CD14-positive monocyte (primary cell): ENCODE data around the gene CTNNA3. TPM values are rescaled to one million over a fixed set of nuclear protein-coding genes. Genes with fewer than 3 reads are reported as not detected.

ENCODE experiments used
- DNase-seq, 3 donors: peaks; one replicate each; pipeline ENCODE4 v3.0.0-alpha.2; 2011 to 2022
- H2AFZ ChIP-seq: 2 replicates; pipeline ENCODE4 v1.6.0; 2012; ENCODE audit warnings: mild to moderate bottlenecking, low read depth, low read length, inconsistent platforms; ENCODE audit not compliant: insufficient read depth, poor library complexity, severe bottlenecking
- H3K27ac ChIP-seq, 2 donors: 1 replicate in 1 of 2; 2 replicates in 1 of 2; pipeline ENCODE4 v1.5.1; 2012 to 2013; ENCODE audit warnings: low read length in 2 of 2, control low read depth in 1 of 2, inconsistent platforms in 1 of 2, low read depth in 1 of 2, mild to moderate bottlenecking in 1 of 2
- H3K27me3 ChIP-seq, 2 donors: one replicate each; pipeline versions ENCODE4 v1.6.0 to v1.6.1; 2011 to 2013; ENCODE audit warnings: low read length in 2 of 2; ENCODE audit not compliant: control insufficient read depth in 2 of 2, insufficient read depth in 2 of 2
- H3K36me3 ChIP-seq, 2 donors: replicated peaks in 1 of 2; 1 replicate in 1 of 2; 2 replicates in 1 of 2; pipeline versions ENCODE4 v1.5.1 to v1.6.1; 2012 to 2013; ENCODE audit warnings: low read length in 2 of 2, control low read depth in 1 of 2, inconsistent platforms in 1 of 2, mild to moderate bottlenecking in 1 of 2; ENCODE audit not compliant: insufficient read depth in 2 of 2, control insufficient read depth in 1 of 2
- H3K4me1 ChIP-seq, 2 donors: 1 replicate in 1 of 2; 2 replicates in 1 of 2; pipeline versions ENCODE4 v1.5.1 to v1.6.1; 2012 to 2013; ENCODE audit warnings: low read length in 2 of 2, control low read depth in 1 of 2, inconsistent platforms in 1 of 2, mild to moderate bottlenecking in 1 of 2, moderate library complexity in 1 of 2; ENCODE audit not compliant: insufficient read depth in 2 of 2, control insufficient read depth in 1 of 2
- H3K4me2 ChIP-seq: replicated peaks from 2 replicates; pipeline ENCODE3; 2012; ENCODE audit warnings: low read length, moderate library complexity, mild to moderate bottlenecking; ENCODE audit not compliant: poor library complexity, severe bottlenecking; ENCODE audit errors: extremely low read depth
- H3K4me3 ChIP-seq, 3 experiments: fragments of 200-600 bp in 1 of 3; sonication (generic) in 1 of 3; replicated peaks in 1 of 3; 1 replicate in 2 of 3; 2 replicates in 1 of 3; pipeline ENCODE4 v1.5.1; 2011 to 2013; ENCODE audit warnings: low read length in 3 of 3, mild to moderate bottlenecking in 3 of 3, control low read depth in 2 of 3, low read depth in 2 of 3, inconsistent platforms in 1 of 3, moderate library complexity in 1 of 3
- H3K79me2 ChIP-seq: 2 replicates; pipeline ENCODE4 v1.6.0; 2012; ENCODE audit warnings: mild to moderate bottlenecking, control low read depth, inconsistent platforms, low read length, moderate library complexity; ENCODE audit not compliant: insufficient read depth
- H3K9ac ChIP-seq: 2 replicates; pipeline ENCODE4 v1.6.0; 2017; ENCODE audit warnings: low read length, mild to moderate bottlenecking; ENCODE audit not compliant: insufficient read depth, poor library complexity, severe bottlenecking
- H3K9me3 ChIP-seq, 2 donors: replicated peaks in 1 of 2; 1 replicate in 1 of 2; 2 replicates in 1 of 2; pipeline versions ENCODE4 v1.5.1 to v1.6.1; 2012 to 2013; ENCODE audit warnings: low read length in 2 of 2, control low read depth in 1 of 2; ENCODE audit not compliant: control insufficient read depth in 1 of 2, insufficient read depth in 1 of 2
- H4K20me1 ChIP-seq: 2 replicates; pipeline ENCODE4 v1.6.0; 2012; ENCODE audit warnings: mild to moderate bottlenecking, low read length, control low read depth, moderate library complexity; ENCODE audit not compliant: insufficient read depth
- H3K27ac Mint-ChIP-seq, 7 donors: one replicate each; pipeline ENCODE4 v1.8.0; 2020; ENCODE audit warnings: mild to moderate bottlenecking in 7 of 7, mixed read lengths in 7 of 7, moderate library complexity in 6 of 7, inconsistent platforms in 2 of 7
- H3K27me3 Mint-ChIP-seq, 3 donors: one replicate each; pipeline ENCODE4 v1.8.0; 2021 to 2022; ENCODE audit warnings: low read depth in 3 of 3, mild to moderate bottlenecking in 3 of 3, mixed read lengths in 3 of 3, moderate library complexity in 3 of 3, inconsistent platforms in 1 of 3
- H3K36me3 Mint-ChIP-seq, 2 donors: one replicate each; pipeline ENCODE4 v1.8.0; 2020; ENCODE audit warnings: mixed read lengths in 2 of 2, inconsistent platforms in 1 of 2, mild to moderate bottlenecking in 1 of 2
- H3K4me1 Mint-ChIP-seq: one replicate; pipeline ENCODE4 v1.8.0; 2020; ENCODE audit warnings: mild to moderate bottlenecking, mixed read lengths
- H3K4me3 Mint-ChIP-seq, 2 donors: one replicate each; pipeline ENCODE4 v1.8.0; 2020; ENCODE audit warnings: mild to moderate bottlenecking in 2 of 2, mixed read lengths in 2 of 2, moderate library complexity in 1 of 2
- H3K9me3 Mint-ChIP-seq, 7 donors: one replicate each; pipeline ENCODE4 v1.8.0; 2020 to 2022; ENCODE audit warnings: mixed read lengths in 7 of 7, mild to moderate bottlenecking in 6 of 7, moderate library complexity in 6 of 7, inconsistent platforms in 2 of 7
- CTCF ChIP-seq: fragments of 200-600 bp; IDR thresholded peaks from one replicate; pipeline ENCODE4 v1.8.0; 2022; ENCODE audit warnings: antibody characterized with exemption, mild to moderate bottlenecking
- WGBS: methylation state at CpG from one replicate; pipeline ENCODE4 v1.1.5; 2013; ENCODE audit warnings: missing lambda C conversion rate; ENCODE audit not compliant: insufficient coverage; 5-methylcytosine and 5-hydroxymethylcytosine counted together
- intact Hi-C, 2 donors: fragments of 100-400 bp; cut with micrococcal nuclease; formaldehyde crosslinking; loops; one replicate each; pipeline versions ENCODE4 v1.15.0 to v1.15.1; 2023
- polyA plus RNA-seq, 3 donors: library from polyadenylated mRNA; depleted of rRNA in 1 of 3; unstranded in 2 of 3; stranded (reverse) in 1 of 3; fragments of 300-500 nt in 2 of 3; fragments of >200 nt in 1 of 3; fragmentation: Illumina TruSeq in 2 of 3; gene quantifications; 1 replicate in 2 of 3; 2 replicates in 1 of 3; pipeline ENCODE4 v1.2.3, GENCODE V29; 2012 to 2021

Gene CTNNA3
- polyA plus RNA-seq, 3 donors: not detected

- WGBS: no CpG with 5 or more reads among the region's 1 CpG
- Mint-ChIP-seq H3K4me3 (no peak overlapping the region), H3K4me1 (no peaks in the 10 kb centered on the region), H3K27ac (no peak overlapping the region), H3K36me3 (no peaks in the 10 kb centered on the region), H3K27me3 (no peaks in the 10 kb centered on the region), H3K9me3 (peaks cover 0 to 11% (median 3%) of the 10 kb centered on the region in 7 donors)
- Histone ChIP-seq H4K20me1 (no peaks in the 10 kb centered on the region), H3K9ac (no peak overlapping the region), H3K79me2 (no peaks in the 10 kb centered on the region), H2AFZ (no peak overlapping the region), H3K36me3 (no peaks in the 10 kb centered on the region), H3K27ac (no peak overlapping the region), H3K4me2 (no peak overlapping the region), H3K27me3 (no peaks in the 10 kb centered on the region), H3K4me1 (no peaks in the 10 kb centered on the region), H3K4me3 (no peak overlapping the region), H3K9me3 (peaks cover under 1 to 1% of the 10 kb centered on the region in 2 donors)
- DNase-seq: no peak
- TF ChIP-seq CTCF: no peak
- intact Hi-C loops: no loop called here
Measured at GRCh38 chr10:66535439-66535838, 1160.6 kb downstream of the CTNNA3 start.

DNA sequence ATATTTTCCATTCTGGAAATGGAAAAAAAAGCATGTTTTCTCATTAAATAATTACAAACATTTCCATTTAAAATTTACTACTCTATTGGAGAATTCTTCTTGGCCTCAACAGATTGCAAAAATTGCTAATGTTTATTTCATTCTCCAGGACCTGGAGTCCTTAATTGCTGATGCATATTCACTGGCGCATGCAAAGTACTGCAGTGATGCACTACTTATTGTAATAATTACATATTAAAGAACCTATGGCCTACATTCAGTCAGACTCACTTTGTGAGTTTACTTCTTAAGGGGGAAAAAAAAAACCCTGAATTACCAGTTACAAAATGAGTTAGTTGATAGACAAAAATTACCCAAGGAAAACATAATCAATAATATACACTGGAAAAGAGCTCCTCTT, 1161.1 kb downstream of the CTNNA3 start:
- Histone ChIP-seq H4K20me1 (no peaks in the 10 kb centered on the region), H3K27me3 (no peaks in the 10 kb centered on the region), H3K9me3 (peaks cover 0 to 4% of the 10 kb centered on the region in 2 donors), H3K27ac (no peak overlapping the region), H3K4me1 (no peaks in the 10 kb centered on the region), H3K79me2 (no peaks in the 10 kb centered on the region), H3K9ac (no peak overlapping the region), H3K4me3 (no peak overlapping the region), H3K4me2 (no peak overlapping the region), H3K36me3 (no peaks in the 10 kb centered on the region), H2AFZ (no peak overlapping the region)
- peaks cover 0 to 11% (median 4%) of the 10 kb centered on the region in 7 donors for H3K9me3 Mint-ChIP-seq
- TF ChIP-seq CTCF: no peak
- DNase-seq: no peak
- no peak overlapping the region for H3K27ac Mint-ChIP-seq
- WGBS: no CpG with 5 or more reads among the region's 1 CpG
- H3K27me3 Mint-ChIP-seq: no peaks in the 10 kb centered on the region
- no peaks in the 10 kb centered on the region for H3K4me1 Mint-ChIP-seq
- H3K4me3 Mint-ChIP-seq: no peak overlapping the region
- no peaks in the 10 kb centered on the region for H3K36me3 Mint-ChIP-seq
- intact Hi-C loops: no loop called here
